Stimulated activated CD8-positive, alpha-beta memory T cell treated with anti-CD3 and anti-CD28 coated beads, Interleukin-4, amount 100 ng/mL, for 4 hours (primary cell): Measurements from ENCODE around the gene CEP128.

ENCODE experiments used
- DNase-seq, 2 donors: peaks; one replicate each; pipeline ENCODE4 v3.0.0-alpha.2; 2020; ENCODE audit warnings: low read depth in 2 of 2, low spot score in 1 of 2

The CEP128 gene

DNA sequence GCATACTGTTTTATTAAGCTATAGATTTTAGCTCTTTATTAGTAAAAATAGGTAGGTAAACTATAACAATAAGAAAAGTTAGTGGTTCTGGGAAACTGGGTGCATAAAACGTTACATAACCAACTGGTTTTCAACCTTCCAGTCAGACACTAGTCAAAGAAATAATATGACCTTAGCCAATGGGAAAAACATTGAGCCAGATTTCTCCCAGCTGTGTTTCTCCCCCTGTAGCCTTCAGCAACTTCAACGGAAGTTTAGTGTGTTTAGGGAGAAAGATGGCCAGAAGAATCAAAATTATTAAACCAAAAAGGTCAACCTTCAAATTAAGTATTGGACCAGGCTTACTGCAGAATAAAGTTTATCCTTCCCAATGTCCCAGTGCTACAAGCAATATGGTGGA lies 446.8 kb downstream of the CEP128 start:
- no peak for DNase-seq

DNA sequence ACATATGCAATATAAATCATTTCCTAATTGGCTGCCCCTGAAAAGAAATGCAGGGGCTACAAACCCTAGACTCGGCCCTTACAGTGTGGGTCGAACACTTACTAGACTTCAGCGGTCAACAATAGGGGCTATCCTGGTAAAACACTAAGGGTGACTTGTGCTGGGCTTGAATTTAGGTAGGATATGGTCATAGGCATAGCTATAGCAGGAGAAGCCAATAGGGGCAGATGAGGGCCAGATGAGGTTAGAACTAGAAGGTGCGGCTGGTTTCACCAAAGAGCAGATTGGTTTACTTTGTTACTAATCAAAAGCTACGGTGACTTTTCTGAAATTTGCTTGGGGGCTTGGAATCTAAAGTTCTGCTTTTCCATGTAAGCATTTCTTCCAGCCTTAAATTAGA lies 447.9 kb downstream of the CEP128 start:
- no peak for DNase-seq

DNA sequence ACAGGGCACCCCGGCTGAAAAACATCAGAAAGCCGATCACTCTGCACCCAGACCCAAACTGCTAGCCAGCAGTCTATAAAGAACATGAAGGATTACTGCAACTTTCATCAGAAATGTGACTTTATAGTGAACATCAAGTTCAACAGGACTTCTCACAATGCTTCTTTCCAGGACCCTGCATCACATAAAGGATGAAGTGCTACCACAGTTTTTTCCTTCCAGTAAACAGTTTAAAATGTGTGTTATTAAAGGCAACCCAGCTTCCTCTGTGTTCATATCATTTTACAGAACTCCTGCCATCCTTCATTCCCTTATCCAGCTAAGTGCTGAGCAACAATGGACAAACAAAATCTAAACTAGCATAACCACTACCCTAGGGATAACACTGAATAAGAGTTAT lies 449.9 kb downstream of the CEP128 start:
- DNase-seq: no peak

DNA sequence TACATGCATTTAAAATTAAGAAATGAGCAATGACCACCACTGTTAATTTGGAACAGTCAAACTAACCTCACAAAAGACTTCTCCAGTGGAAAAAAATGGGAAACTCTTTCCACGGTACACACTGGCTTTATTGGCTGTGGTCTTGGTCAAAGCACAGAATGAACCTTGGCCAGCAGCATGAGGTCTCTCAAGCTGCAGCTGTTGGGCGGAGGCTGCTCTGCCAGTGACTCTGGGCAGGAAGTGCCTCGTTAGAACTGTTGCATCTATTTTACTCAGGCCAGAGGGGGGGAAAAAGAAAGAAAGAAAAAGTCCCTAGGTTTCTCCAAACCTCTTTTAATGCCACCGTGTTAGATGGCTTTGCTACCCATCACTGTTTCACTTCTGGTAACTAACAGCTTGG lies 450.4 kb downstream of the CEP128 start:
- no peak for DNase-seq

DNA sequence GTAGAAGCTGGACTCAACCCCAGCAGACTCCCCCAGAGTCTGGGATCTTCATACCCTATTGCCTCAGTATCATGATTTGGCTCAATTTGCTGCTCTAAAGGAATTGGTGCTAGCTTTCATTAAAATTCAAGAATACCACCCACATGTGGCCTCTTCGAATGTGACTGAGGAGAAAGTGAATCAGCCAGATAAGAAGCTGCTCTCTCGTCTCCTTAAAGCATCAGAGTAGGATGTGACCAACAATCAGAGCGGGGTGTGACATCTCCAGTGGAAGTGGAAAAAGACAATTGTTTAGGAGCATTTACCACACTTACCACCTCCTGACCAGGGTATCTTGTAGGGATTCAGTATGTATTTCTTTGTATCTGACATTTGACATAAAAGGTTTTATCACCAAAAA lies 452.0 kb downstream of the CEP128 start:
- no peak for DNase-seq

DNA sequence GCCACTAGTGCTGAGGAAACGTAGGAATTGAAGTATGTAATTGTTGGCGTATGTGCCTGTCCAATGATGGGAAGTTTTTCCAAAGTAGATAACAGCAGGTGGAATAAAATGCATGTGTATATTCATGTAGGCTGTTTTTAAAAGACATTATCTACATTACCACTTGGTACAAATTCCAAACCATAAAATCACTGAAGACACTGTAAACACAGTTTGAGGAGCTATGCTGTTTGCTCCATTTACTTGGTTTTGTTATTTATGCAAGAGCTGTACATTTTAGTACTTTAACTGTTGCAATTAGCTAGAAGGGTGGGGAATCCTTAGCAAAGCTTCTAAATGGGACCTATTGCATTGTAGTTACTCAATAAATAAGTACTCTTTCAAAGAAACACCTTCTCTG lies 455.8 kb downstream of the CEP128 start:
- no peak for DNase-seq

DNA sequence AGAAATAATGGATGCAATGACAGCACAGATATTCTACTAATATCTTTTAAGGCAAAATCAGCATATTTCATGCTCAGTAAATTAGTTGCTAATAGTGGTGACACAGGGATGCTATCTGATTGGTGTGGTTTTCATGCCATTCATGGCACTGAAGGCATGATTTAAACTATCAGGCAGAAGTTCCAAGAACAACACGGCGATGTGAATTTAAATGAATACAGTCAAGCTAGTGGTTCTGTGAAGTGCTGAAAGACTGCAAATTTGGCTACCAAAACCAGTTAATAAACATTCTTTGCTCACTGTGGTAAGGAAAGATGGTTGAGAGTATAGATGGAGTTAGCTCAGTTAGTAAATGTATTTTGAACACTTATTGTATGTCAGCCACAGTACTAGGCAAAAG lies 458.2 kb downstream of the CEP128 start:
- DNase-seq: no peak

DNA sequence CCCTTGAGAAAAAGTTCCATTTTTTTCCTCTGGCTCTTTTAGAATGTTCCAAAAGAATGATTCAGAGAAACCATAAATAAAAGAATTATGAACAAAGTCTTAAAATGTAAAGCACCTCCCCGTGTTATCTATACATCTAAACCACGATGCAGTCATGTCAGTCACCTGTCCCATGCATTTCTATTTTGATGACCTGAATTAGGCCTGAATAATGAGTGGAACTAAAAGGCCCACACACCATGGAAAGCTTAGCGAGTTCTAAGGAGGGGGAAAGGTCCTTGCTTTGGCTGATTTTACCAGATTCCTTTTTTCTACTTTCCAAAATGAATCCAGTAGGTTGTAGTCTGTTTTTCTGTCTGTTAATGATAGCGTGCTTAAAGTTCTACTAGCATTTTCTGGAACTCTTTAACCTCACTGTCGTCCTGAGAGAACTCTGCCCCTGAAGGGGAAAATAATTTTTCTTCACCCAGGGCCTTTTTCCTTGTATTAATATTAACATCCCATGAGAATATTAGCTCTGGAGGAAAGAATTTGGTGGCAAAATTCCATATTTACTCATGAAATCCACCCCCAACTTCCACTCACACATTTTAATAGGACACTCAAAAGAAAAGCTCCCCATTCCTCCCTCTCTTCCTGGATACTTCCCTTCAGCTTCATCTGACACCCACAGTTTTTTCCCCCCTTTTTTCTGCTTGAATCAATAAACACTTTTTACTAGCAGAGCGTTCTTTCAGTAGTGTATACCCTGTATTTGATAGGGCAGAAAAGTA lies 464.0 kb downstream of the CEP128 start:
- no peak for DNase-seq

DNA sequence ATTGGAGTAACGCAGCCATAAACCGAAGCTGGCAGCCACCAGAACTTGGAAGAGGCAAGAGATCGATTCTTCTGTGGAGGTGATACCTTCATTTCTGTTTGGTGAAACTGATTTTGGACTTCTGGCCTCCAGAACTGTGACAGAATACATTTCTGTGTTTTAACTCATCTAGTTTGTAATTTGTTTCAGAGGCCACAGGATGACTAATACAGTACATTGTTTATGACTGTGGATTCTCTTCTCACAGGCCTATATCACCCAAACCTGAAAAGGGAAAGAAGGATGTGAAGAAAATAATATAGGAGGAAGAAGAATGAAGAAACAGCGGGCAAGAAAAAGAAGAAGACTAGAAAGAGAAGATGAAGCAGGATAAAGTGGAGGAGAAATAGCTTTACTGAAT lies 466.5 kb downstream of the CEP128 start:
- no peak for DNase-seq

DNA sequence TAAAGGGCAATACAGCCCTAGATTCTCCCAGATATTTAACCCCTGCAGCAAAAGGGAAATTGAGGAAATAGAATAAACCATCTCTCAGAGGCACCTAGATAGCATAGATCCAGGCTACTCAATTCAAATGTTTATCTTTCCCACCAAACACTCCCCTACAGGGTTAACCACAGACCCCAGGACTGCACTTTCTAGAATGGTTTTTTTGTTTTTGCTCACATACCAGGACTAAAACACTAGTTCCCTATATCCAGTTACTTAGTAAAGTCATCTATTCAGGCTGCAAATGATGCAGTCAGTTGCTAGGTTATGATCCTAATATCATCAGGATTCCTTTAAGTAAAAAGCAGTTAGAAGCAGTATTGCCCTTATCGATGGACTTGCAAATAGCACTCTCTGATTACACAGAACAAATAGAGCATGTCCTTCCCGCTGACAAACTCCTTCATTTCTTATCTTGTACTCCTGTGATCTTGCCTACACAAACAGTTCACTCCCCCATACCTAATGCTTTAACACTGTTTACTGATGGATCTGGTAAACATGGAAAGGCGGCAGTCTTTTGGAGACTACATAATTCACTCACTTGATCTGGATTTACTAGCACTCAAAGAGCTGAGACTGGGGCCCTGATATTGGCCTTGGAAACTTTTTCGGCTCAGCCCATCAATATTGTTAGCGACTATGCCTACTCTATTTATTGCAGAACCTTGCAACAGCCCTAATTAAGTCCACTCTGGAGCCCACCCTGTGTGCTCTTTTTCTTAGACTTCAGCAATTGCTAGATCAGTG lies 473.0 kb downstream of the CEP128 start:
- no peak for DNase-seq

DNA sequence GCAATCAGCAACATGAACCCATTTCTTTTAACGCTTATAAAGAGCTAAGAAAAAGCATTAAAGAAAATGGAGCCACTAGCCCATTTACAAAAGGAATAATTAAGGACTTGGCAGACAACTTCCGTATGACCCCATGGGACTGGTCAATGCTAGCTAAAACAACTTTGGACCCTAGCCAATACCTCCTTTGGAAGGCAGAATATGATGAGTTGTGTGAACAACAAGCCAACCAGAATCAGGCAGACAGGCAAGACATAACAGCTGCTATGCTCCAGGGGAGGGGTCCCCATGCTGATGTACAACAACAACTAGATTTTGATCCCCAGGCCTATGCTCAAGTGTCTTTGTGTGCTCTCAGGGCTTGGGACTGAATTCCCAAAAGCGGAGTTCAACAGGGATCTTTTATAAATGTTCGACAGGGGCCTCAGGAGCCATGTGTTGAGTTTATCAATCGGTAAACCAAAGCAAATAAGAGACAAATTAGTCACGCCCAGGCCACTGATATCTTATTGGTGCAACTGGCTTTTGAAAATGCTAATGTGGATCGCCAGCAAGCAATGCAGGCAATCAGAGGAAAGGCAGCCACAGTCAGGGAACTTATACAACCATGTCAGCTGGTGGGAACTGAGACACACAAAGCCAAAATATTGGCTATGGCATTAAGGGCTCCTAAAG lies 475.9 kb downstream of the CEP128 start:
- DNase-seq: no peak

DNA sequence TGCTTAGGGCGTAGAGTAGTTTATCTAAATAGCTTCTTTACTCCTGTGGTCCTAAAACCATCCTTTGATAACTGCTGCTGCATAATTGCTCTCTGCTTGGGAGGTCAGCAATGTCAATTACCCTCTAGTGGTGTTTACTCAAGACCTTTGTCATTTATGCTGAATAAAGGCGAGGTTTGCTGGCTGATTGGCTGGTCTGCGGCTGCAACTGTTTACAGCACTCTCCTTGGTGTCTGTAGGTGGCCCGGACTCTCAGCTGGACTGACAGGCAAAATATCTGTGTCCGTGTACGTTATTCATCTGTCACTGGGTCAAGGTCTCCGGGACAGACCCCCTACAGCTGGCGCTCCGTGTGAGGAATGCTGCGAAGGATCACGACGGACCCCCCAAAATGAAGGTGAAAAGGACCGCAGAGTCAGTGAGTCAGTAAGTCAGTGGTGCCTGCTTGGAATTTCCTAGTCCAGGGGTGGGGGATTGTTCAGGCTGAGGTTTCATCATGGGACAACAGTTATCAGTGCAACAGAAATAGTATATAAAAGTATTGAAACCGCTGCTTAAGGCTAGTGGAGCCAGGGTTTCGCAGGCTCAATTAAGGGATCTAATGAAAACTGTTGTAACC lies 476.9 kb downstream of the CEP128 start:
- DNase-seq: no peak

DNA sequence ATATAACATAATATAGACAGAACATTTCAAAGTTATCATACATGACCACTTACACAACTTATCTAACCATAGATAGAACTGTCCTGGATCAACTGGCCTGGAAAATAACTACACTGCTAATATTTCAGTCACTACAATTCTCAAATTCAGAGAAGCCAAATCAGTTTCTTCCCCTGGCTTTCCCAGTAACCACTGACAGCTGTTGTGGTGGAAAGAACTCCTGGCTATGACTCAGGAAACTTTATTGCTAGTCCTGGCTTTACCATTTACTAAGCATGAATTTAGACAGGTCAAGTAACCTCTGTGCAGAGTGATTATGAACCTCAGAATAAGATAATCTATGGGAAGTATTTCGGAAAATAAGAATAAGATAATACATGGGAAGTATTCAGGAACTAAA lies 485.3 kb downstream of the CEP128 start:
- DNase-seq: no peak

DNA sequence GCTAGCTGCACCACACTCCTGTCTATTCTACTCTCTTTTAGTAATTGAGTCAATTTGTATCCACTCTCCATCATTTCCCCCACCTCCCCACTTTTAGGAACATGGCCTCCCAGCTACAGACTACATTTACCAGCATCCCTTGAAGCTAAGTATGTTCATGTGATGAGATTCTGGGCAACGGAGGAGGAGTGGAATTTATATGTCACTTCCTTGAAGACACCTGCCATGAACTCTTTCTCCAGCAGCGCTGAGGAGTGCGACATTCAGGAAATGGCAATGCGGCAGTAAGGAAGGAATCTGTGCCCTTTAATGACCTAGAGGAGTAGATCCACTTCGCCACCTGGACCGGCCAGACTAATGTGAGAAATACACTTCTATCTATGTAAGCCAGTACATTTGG lies 486.5 kb downstream of the CEP128 start:
- no peak for DNase-seq

DNA sequence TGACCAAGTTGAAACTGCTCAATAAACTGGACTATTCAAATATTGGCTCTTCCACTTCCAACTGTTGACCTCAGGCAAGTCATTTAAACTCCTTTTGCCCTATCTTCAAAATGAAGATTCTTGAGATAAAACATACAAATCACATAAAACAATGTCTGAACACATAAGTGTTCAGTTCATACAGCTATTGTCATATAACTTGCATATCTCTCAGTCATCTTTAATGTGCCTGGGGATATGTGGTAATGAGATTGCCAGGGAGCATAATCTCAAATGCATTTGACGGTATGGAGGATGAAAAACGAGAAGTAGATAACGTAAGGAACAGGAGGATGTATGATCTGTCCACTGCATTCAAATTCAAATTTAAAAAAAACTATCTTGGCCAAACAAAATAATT lies 493.3 kb downstream of the CEP128 start:
- DNase-seq: no peak

DNA sequence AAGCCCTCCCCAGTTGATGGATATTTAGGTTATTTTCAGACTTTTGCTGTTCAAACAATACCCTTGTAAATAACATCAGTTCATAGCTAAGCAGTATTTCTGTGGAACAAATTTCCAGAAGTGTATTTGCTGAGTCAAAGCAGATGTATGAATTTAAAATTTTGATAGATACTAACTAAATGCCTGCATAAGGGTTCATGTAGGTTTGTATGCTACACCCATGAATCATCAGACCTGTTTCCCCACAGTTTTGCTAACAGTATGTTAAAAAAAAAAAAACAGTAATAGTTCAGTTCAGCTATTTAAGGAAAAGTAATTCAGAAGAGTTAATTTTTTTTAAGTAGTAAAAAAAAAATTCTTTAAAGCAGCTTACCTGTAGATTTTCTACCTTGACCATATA lies 494.1 kb downstream of the CEP128 start:
- no peak for DNase-seq
